Measurements from ENCODE around the gene CACNB2. TPM values are rescaled to one million over a fixed set of nuclear protein-coding genes. Genes with fewer than 3 reads are reported as not detected.

CACNB2 gene
- total and polyA plus RNA-seq, 5 donors = 13.1 to 51.1 (median 41.0) TPM

DNA sequence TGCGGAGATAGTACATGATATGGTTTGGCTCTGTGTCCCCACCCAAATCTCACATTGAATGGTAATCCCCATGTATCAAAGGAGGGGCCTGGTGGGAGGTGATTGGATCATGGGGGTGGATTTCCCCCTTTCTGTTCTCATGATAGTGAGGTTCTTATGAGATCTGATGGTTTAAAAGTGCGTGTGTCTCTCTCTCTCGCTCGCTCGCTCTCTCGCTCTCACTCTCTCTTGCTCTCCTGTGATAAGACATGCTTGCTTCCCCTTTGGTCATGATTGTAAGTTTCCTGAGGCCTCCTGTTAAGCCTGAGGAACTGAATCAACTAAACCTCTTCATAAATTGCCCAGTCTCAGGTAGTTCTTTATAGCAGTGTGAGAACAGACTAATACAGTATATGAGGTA, 339.3 kb downstream of the CACNB2 start:
- ATAC-seq (no peak), DNase-seq (no peak)
- H3K27me3 ChIP-seq (ENCODE audit: control insufficient read depth, insufficient read depth) = no peaks in the 10 kb centered on the region
- H3K27ac ChIP-seq (ENCODE audit: low read length) = no peak overlapping the region
- intact Hi-C loops (cut with DNase I) = loop anchor here in 2 of 4 donors (10.0 kb wide), 1 partner anchor 135 kb away; no protein-coding TSS in a partner anchor
- no peak overlapping the region for H3K4me3 ChIP-seq (ENCODE audit: low read length)
- no peaks in the 10 kb centered on the region for H3K4me1 ChIP-seq (ENCODE audit: control insufficient read depth, insufficient read depth, low read length)
- H3K9me3 ChIP-seq (ENCODE audit: control insufficient read depth, low read length) = no peaks in the 10 kb centered on the region
- WGBS = 88% methylated on average over 6 of the region's 6 CpGs

DNA sequence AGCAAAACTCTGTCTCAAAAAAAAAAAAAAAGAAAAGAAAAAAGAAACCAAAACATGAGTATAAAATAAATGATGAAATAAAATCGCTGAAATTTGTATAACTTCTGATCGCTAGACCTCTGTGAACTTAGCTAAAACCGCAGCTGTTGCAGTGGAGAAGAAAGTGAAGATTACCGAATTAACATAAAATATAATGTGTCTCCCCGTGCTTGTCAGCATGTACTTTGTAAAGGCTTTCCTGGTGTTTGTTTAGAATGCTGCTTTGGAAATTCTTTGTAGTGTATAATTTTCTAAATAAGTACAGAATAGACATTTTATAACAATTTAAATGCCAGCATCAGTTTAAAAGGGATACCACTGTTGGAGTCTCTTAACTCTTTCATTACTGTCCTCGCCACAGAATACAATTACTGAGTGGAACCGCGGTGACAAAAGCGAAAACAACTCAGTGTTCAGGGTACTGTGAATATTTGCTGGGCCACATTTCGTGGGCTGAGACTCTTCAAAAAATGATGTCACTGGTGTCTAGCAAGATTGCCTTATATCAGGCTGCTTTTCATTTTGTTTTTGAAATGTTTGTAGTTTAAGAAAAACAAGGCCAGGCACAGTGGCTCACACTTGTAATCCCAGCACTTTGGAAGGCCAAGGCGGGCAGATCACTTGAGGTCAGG, 343.4 kb downstream of the CACNB2 start:
- Histone ChIP-seq H3K27ac (ENCODE audit: low read length) (no peak overlapping the region), H3K4me1 (ENCODE audit: control insufficient read depth, insufficient read depth, low read length) (no peaks in the 10 kb centered on the region), H3K27me3 (ENCODE audit: control insufficient read depth, insufficient read depth) (no peaks in the 10 kb centered on the region), H3K4me3 (ENCODE audit: low read length) (no peak overlapping the region), H3K9me3 (ENCODE audit: control insufficient read depth, low read length) (no peaks in the 10 kb centered on the region)
- 87% methylated on average over 11 of the region's 11 CpGs for WGBS
- ATAC-seq = no peak
- intact Hi-C loops (cut with DNase I) = no loop called here
- no peak for DNase-seq

DNA sequence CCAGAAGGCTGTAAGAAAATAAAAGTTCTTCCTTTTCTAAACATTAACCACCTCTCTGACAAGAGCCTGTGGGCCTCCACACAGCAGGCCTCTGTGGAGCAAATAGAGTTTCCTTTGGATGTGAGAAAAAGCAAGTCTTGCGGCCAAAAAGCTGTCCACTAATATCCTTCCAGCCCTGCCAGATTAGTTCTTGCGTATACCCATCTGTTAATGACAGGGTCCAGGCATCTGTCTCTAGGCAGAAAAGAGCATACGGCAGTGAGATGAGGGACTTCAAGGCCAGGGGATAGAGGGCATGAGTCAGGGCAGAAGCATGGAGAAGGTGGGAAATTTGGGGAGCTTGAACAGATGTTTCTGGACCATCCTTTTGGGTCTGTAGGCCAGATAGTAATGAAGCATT, 346.2 kb downstream of the CACNB2 start:
- intact Hi-C loops (cut with DNase I) = no loop called here
- WGBS = 39% methylated on average over 3 of the region's 3 CpGs
- Histone ChIP-seq H3K9me3 (ENCODE audit: control insufficient read depth, low read length) (no peaks in the 10 kb centered on the region), H3K4me3 (ENCODE audit: low read length) (no peak overlapping the region), H3K27ac (ENCODE audit: low read length) (peak overlapping the region; percentile 36), H3K27me3 (ENCODE audit: control insufficient read depth, insufficient read depth) (no peaks in the 10 kb centered on the region), H3K4me1 (ENCODE audit: control insufficient read depth, insufficient read depth, low read length) (no peaks in the 10 kb centered on the region)
- peak in 1 of 2 donors; percentile 74 for ATAC-seq
- no peak for DNase-seq

DNA sequence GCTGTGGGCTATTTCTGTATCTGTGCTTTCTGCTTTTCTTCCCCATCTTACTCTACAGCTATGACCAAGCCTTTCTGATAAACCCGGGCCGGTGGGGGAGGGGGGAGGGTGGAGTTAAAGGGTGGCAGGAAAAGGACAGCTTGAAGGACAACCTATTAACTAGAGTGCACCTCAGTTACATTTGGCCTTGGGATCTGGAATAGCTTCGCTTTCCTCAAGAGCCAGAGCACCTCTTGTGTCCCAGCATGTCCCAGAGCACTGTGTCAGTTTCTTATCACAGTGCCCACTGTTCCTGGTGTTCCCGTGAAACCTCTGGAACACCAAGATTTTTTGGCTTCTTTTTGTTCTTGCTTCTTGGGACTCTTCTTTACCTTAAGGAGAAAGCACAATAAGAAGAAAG, 350.5 kb downstream of the CACNB2 start:
- WGBS = 68% methylated on average over 4 of the region's 4 CpGs
- intact Hi-C loops (cut with DNase I) = no loop called here
- Histone ChIP-seq H3K27me3 (ENCODE audit: control insufficient read depth, insufficient read depth) (no peaks in the 10 kb centered on the region), H3K4me3 (ENCODE audit: low read length) (no peak overlapping the region), H3K9me3 (ENCODE audit: control insufficient read depth, low read length) (no peaks in the 10 kb centered on the region), H3K27ac (ENCODE audit: low read length) (no peak overlapping the region), H3K4me1 (ENCODE audit: control insufficient read depth, insufficient read depth, low read length) (no peaks in the 10 kb centered on the region)
- ATAC-seq = peak; percentile 21 to 32
- no peak for DNase-seq

DNA sequence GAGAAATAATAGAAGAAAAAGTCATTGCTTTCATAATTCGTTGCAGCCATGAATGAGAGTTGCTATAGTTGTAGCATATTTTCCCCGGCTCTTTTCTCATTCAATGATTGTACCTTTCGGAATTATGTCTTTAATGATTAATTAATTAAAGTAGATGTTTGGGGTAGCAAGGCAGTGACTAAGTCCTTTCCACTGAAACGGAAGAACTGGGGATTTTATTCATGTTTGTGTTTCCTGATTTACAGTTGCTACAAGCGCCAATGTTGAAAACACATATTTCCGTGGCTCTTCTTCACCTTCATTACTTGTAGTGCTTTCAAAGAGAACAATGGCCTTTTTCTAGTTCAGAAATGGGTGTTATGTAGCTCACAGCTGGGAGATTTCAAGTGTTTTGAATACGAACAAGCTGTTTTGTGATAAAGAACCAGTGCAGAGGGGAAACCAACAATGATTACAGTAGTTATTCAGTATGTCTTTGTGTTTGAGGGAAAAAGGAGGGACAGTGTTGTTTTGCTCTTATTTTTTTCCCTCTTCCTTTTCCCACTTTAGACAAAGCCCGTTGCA, 357.7 kb downstream of the CACNB2 start:
- 55% methylated on average over 8 of the region's 8 CpGs for WGBS
- intact Hi-C loops (cut with DNase I) = no loop called here

DNA sequence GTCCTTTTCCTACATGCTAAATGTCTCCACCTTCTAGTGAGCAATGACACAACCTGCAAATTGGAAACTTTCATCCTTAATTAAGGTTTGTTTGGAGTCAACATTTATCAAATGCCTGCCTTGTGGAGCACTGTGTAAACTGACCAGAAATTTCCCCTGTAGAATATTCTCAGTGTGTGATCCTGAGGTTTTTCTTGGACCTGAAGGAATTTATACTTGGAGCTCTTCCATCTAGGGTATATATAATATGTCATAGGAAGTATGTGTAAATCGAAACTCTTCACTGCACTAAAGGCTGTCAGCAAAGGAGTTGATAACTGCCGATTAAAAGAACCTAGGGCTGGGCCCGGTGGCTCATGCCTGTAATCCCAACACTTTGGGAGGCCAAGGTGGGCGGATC, 358.8 kb downstream of the CACNB2 start:
- intact Hi-C loops (cut with DNase I) = no loop called here
- ATAC-seq = no peak
- 44% methylated on average over 4 of the region's 4 CpGs for WGBS

More for the DNA sequence above, 357.7 kb downstream of the CACNB2 start:
- Histone ChIP-seq H3K27ac (ENCODE audit: low read length) (no peak overlapping the region), H3K4me1 (ENCODE audit: control insufficient read depth, insufficient read depth, low read length) (peaks cover 2% of the 10 kb centered on the region), H3K27me3 (ENCODE audit: control insufficient read depth, insufficient read depth) (no peaks in the 10 kb centered on the region), H3K9me3 (ENCODE audit: control insufficient read depth, low read length) (no peaks in the 10 kb centered on the region), H3K4me3 (ENCODE audit: low read length) (no peak overlapping the region)
- no peak for DNase-seq
- ATAC-seq = no peak

DNA sequence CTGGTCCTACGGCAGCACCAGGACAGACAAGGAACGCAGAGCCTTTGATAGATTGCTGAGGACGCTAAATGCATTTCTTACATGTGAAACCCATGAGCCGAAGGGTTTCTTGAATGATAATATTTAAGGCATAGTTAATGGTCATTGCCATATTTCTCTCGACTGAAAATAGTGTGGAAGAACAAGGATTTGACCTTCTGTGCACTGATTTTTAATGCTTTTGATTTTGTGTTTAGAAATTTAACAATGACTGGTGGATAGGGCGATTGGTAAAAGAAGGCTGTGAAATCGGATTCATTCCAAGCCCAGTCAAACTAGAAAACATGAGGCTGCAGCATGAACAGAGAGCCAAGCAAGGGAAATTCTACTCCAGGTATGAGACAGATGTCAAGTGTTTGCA, 360.4 kb downstream of the CACNB2 start:
- H3K27me3 ChIP-seq (ENCODE audit: control insufficient read depth, insufficient read depth) = no peaks in the 10 kb centered on the region
- DNase-seq (no peak), ATAC-seq (no peak)
- peaks cover 3% of the 10 kb centered on the region for H3K4me1 ChIP-seq (ENCODE audit: control insufficient read depth, insufficient read depth, low read length)
- 83% methylated on average over 7 of the region's 7 CpGs for WGBS
- H3K9me3 ChIP-seq (ENCODE audit: control insufficient read depth, low read length) = no peaks in the 10 kb centered on the region
- no peak overlapping the region for H3K4me3 ChIP-seq (ENCODE audit: low read length)
- no peak overlapping the region for H3K27ac ChIP-seq (ENCODE audit: low read length)
- intact Hi-C loops (cut with DNase I) = no loop called here

More for the DNA sequence above, 358.8 kb downstream of the CACNB2 start:
- Histone ChIP-seq H3K27ac (ENCODE audit: low read length) (no peak overlapping the region), H3K4me1 (ENCODE audit: control insufficient read depth, insufficient read depth, low read length) (peaks cover 2% of the 10 kb centered on the region), H3K4me3 (ENCODE audit: low read length) (no peak overlapping the region), H3K27me3 (ENCODE audit: control insufficient read depth, insufficient read depth) (no peaks in the 10 kb centered on the region), H3K9me3 (ENCODE audit: control insufficient read depth, low read length) (no peaks in the 10 kb centered on the region)
- DNase-seq = no peak

DNA sequence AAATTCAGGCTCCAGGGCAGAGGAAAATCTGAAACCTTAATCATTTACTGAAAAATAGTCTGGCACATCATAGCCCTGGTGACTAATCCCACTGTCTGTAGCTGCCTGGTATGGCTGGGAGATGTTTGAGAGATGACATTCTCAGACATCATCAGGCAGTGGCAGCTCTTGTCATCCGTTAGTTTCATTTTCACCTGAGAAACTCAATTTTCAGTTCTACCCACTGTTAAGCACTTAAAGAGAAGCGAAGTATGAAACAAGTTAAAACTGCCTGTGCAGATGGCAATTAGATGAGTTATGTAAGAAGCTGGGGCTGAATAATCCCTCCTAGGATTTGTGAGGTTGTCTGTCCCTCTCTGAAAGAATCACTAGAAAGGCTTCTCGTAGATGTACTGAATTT, 361.0 kb downstream of the CACNB2 start:
- ATAC-seq (no peak), DNase-seq (no peak)
- peaks cover 3% of the 10 kb centered on the region for H3K4me1 ChIP-seq (ENCODE audit: control insufficient read depth, insufficient read depth, low read length)
- H3K27ac ChIP-seq (ENCODE audit: low read length) = no peak overlapping the region
- H3K27me3 ChIP-seq (ENCODE audit: control insufficient read depth, insufficient read depth) = no peaks in the 10 kb centered on the region
- no peak overlapping the region for H3K4me3 ChIP-seq (ENCODE audit: low read length)
- 91% methylated on average over 3 of the region's 3 CpGs for WGBS
- intact Hi-C loops (cut with DNase I) = no loop called here
- no peaks in the 10 kb centered on the region for H3K9me3 ChIP-seq (ENCODE audit: control insufficient read depth, low read length)

DNA sequence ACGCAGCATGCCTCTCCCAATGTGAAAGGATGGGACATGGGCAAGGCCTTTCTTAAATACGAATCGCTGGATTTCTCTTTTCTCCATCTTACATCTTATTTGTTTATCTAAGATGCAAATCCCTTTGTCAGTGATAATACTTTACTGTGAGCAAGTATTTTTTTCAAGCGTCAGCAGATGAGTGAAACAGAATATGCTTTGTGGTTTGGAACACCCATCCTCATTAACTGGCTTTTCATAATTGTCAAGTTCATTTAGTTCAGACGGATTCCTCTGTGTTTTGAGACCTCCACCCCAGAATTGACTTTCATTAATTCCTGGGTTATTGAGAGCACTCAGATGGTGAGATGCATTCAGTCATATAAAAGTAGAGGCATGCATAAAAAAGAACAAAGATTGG, 361.4 kb downstream of the CACNB2 start:
- DNase-seq (no peak), ATAC-seq (no peak)
- Histone ChIP-seq H3K27me3 (ENCODE audit: control insufficient read depth, insufficient read depth) (no peaks in the 10 kb centered on the region), H3K4me1 (ENCODE audit: control insufficient read depth, insufficient read depth, low read length) (peaks cover 3% of the 10 kb centered on the region), H3K9me3 (ENCODE audit: control insufficient read depth, low read length) (no peaks in the 10 kb centered on the region), H3K4me3 (ENCODE audit: low read length) (no peak overlapping the region), H3K27ac (ENCODE audit: low read length) (no peak overlapping the region)
- intact Hi-C loops (cut with DNase I) = no loop called here
- WGBS = 83% methylated on average over 5 of the region's 5 CpGs

DNA sequence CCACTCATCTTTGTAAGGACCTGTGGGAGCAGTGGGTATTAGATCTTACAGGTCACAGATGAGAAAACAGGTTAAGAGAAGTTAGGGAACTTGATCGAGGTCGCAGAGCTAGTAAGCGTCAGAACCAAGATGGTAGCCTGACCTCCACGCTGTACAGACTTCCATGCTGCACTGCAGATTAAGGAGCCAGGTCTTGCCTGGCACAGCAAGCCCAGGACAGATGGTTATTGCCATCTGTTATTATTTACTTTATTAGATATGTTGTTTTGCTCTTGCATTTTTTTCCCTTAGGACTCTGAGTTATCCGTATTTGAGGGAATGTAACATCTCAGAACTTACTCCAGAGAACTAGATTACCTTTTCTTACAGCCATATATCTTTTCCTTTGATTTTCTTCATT, 363.9 kb downstream of the CACNB2 start:
- DNase-seq = no peak
- Histone ChIP-seq H3K27ac (ENCODE audit: low read length) (no peak overlapping the region), H3K9me3 (ENCODE audit: control insufficient read depth, low read length) (no peaks in the 10 kb centered on the region), H3K4me1 (ENCODE audit: control insufficient read depth, insufficient read depth, low read length) (peaks cover 1% of the 10 kb centered on the region), H3K4me3 (ENCODE audit: low read length) (no peak overlapping the region), H3K27me3 (ENCODE audit: control insufficient read depth, insufficient read depth) (no peaks in the 10 kb centered on the region)
- WGBS = 97% methylated on average over 5 of the region's 5 CpGs
- intact Hi-C loops (cut with DNase I) = no loop called here
- no peak for ATAC-seq

DNA sequence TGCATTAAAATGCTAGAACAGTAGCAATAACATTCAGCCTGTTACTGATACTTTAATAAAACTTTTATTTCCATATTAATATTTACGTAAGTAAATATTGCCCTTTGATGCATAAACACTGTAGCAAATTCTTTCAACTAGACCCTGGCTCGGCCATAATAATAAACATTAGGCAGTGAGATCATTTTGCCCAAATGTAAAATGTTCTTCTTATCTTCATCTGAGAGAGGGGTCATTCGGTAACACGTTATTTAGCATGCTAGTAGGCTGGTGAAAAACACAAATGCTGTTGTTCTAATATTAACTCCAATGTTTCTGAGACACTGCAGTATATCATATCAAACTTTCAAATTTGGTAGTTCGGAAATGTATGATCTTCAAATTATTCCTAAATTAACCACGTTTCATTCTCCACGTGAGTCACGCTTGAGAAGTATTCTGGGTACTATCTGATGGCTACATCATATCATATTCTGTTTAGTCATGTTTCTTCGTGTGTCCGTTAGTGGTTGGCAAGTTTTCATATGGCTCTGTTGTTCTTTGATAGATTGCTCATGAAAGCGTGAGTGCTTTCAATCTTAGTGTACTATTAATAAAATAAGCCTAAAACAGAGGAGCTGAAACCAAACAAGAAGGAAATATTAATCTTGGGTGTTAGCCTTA, 365.4 kb downstream of the CACNB2 start:
- peak; percentile 39 to 43 for ATAC-seq
- Histone ChIP-seq H3K27me3 (ENCODE audit: control insufficient read depth, insufficient read depth) (no peaks in the 10 kb centered on the region), H3K27ac (ENCODE audit: low read length) (no peak overlapping the region), H3K9me3 (ENCODE audit: control insufficient read depth, low read length) (no peaks in the 10 kb centered on the region), H3K4me3 (ENCODE audit: low read length) (no peak overlapping the region), H3K4me1 (ENCODE audit: control insufficient read depth, insufficient read depth, low read length) (peaks cover 1% of the 10 kb centered on the region)
- 31% methylated on average over 11 of the region's 11 CpGs for WGBS
- DNase-seq = no peak
- intact Hi-C loops (cut with DNase I) = no loop called here
